ENCODE measurements around the gene RNF151.
"Not testable (repeated sequence)": the region's sequence is repeated elsewhere in the genome, so short reads cannot be mapped to it uniquely, and the experiment has no call there.

Gene RNF151

DNA sequence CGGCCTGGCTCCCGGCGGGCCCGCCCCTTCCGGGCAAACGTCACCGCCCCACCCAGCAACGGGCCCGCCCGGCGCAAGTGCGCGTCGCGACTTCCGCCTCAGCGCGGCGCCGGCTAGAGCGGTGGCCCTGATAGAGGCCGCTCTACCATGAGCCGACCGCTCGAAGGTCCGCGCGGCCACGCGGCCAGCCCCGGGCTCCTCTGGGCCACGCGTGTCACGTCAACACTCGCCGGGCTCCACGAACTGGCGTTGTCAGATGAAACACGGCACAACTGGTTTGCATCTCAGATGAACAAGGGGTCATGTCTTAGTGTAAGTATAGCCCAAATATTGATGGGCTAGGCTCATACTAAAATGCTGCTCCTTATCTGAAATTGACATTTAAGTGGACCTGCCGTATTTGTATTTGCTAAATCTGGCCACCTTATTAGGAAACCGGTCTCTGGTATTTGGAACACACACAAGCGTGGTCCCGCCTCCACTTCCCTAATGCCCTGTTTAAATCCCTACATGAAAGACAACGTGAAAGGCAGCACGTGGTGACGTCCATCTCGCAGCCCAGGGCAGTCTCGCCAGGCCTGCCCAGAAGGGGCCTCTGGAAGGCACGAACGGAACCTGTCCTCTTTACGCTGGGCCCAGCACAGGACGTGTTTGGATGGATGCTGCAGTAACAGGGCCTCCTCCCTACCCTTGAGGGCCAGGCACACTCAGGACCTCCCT is 43.3 kb downstream of the RNF151 start, which contains the start of gene ZNF598:
ZNF598 (minus strand) TSS at position 31 of the 720 bp plus-strand sequence.
- DNase-seq = peak; percentile 90

DNA sequence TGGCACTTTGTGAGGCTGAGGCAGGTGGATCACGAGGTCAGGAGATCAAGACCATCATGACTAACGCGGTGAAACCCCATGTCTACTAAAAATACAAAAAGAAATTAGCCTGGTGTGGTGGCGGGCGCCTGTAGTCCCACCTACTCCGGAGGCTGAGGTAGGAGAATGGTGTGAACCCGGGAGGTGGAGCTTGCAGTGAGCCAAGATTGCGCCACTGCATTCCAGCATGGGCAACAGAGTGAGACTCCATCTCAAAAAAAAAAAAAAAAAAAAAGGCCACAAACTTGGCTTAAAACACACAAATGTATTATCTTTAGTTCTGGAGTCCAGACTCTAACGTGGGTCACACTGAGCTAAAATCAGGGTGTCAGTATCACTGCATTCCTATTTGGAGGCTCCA is 45.1 kb downstream of the RNF151 start:
- not testable (repeated sequence) for DNase-seq

DNA sequence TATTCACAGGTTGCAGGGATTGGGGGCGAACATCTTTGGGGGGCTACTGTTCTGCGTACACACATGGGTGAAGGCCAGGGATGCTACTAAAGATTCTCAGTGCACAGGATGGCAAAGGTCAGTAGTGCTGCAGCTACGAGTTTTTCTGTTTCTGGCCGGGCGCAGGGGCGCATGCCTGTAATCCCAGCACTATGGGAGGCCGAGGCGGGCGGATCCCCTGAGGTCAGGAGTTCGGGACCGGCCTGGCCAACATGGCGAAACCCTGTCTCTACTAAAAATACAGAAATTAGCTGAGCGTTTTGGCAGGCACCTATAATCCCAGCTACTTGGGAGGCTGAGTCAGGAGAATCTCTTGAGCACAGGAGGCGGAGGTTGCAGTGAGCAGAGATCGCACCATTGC is 46.9 kb downstream of the RNF151 start:
- DNase-seq = no peak

DNA sequence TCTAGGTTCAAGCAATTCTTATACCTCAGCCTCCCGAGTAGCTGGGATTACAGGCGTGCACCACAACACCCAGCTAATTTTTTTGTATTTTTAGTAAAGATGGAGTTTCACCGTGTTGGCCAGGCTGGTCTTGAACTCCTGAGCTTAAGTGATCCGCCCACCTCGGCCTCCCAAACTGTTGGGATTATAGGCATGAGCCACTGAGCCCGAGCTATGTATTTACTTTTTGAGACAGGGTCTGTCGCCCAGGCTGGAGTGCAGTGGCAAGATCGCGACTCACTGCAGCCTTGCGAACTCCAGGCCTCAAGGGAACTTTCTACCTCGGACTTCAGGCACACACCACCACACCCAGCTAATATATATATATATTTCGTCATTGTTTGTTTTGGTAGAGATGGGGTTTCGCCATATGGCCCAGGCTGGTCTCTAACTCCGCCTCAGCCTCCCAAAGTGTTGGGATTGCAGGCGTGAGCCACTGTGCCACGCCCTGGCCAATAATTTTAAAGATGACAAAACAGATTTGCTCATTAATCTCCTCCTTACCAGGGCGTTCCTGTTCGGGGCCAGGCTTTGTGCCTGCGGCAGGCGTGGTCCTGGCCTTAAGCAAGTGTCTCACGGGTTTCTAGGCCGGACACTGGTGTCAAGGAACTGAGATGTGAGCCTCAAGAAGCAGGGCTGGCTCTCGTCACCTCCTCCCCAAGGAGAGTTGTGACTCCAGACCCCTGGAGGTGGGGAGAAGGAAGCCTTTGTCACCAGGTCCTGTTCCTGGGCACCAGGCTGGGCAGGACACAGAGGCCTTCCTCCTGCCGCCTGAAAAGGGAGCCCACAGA is 48.7 kb downstream of the RNF151 start:
- no peak for DNase-seq

DNA sequence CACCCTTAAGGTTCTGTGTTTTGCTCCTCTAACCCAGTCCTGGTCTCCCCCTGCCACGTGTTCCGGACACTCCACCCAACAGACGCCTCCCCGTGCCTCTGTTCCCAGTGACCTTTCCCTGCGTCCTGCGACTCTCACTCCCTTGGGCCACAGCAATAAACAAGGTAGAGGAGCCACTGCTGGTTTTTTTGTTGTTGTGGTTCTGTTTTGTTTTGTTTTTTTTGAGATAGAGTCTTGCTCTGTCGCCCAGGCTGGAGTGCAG is 49.2 kb downstream of the RNF151 start:
- no peak for DNase-seq

DNA sequence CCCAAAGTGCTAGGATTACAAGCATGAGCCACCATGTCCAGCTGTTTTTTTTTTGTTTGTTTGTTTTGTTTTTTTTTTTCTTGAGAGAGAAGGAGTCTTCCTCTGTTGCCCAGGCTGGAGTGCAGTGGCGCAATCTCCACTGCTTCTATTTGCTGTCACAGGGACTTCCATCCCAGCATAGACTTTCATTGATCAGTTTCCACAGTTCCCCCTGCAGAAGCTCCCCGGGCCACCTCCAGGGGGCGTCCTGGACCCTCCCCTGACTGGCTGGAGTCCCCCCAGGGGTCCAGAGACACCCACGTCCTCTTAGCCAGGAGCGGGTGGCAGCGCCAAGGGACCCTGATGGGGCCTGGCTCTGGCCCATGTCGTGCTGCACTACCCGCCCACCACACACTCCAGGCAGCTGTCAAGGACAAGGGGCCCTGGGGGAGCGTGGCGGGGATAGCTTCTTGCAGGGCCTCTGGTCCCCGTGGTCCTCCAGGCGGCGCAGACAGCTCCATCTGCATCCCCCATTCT is 49.8 kb downstream of the RNF151 start:
- no peak for DNase-seq

All from fibroblast of skin of abdomen (primary cell).